GM21447 (cell line): ENCODE results near the gene SLC9A9.

Experiments
- ATAC-seq: cut with Tn5 transposase; IDR thresholded peaks from one replicate; pipeline ENCODE4 v1.9.1; 2021; ENCODE audit not compliant: unreplicated experiment

SLC9A9 gene

GRCh38 chr3:143333367-143333766 is 514.9 kb downstream of the SLC9A9 start:
- ATAC-seq = no peak

- ATAC-seq = no peak
These were observed 516.2 kb downstream of the SLC9A9 start for GRCh38 chr3:143332026-143332425.

GRCh38 chr3:143331350-143331749 is 516.9 kb downstream of the SLC9A9 start:
- ATAC-seq = no peak

- ATAC-seq = no peak
These were observed 517.9 kb downstream of the SLC9A9 start for GRCh38 chr3:143330296-143330868.

- ATAC-seq = no peak
These were observed 518.6 kb downstream of the SLC9A9 start for GRCh38 chr3:143329567-143330211.

GRCh38 chr3:143328451-143328850 is 519.8 kb downstream of the SLC9A9 start:
- ATAC-seq = no peak

GRCh38 chr3:143326983-143327778 is 521.1 kb downstream of the SLC9A9 start:
- no peak for ATAC-seq

GRCh38 chr3:143321058-143321769 is 527.1 kb downstream of the SLC9A9 start:
- ATAC-seq = no peak

GRCh38 chr3:143315766-143316165 is 532.5 kb downstream of the SLC9A9 start:
- ATAC-seq = no peak

- no peak for ATAC-seq
These were observed 533.8 kb downstream of the SLC9A9 start for GRCh38 chr3:143314251-143315093.

GRCh38 chr3:143313893-143314188 is 534.4 kb downstream of the SLC9A9 start:
- ATAC-seq = no peak

GRCh38 chr3:143313025-143313892 is 535.0 kb downstream of the SLC9A9 start:
- ATAC-seq = no peak

GRCh38 chr3:143311096-143311495 is 537.2 kb downstream of the SLC9A9 start:
- no peak for ATAC-seq

GRCh38 chr3:143309705-143310104 is 538.6 kb downstream of the SLC9A9 start:
- ATAC-seq = no peak

- ATAC-seq = peak; percentile 68
These were observed 540.6 kb downstream of the SLC9A9 start for GRCh38 chr3:143307613-143308183.

GRCh38 chr3:143306407-143306806 is 541.9 kb downstream of the SLC9A9 start:
- ATAC-seq = no peak

- no peak for ATAC-seq
These were observed 545.6 kb downstream of the SLC9A9 start for GRCh38 chr3:143302638-143303171.

GRCh38 chr3:143301031-143301901 is 547.0 kb downstream of the SLC9A9 start:
- ATAC-seq = no peak
